ENCODE results near the gene KIRREL1.

Gene KIRREL1

GRCh38 chr1:158017800-158018595 lies 24.6 kb downstream of the KIRREL1 start:
- in situ Hi-C loops (cut with HindIII; ENCODE audit: low pct_unique_long_range_greater_than_20kb, low sequenced_read_pairs), result no loop called here
- DNase-seq (ENCODE audit: low read depth in 1 of 2, low spot score in 1 of 2), result peak in 1 of 2 experiments; percentile 18
- TF ChIP-seq JUND (IDR thresholded peaks at IDR 0.05; ENCODE audit: low read depth), result no peak

GRCh38 chr1:158019171-158019868 lies 25.9 kb downstream of the KIRREL1 start:
- in situ Hi-C loops (cut with HindIII; ENCODE audit: low pct_unique_long_range_greater_than_20kb, low sequenced_read_pairs), result no loop called here
- TF ChIP-seq JUND (IDR thresholded peaks at IDR 0.05; ENCODE audit: low read depth), result no peak
- peak; percentile 45 to 90 for DNase-seq (ENCODE audit: low read depth in 1 of 2, low spot score in 1 of 2)

GRCh38 chr1:158020259-158020885 lies 26.9 kb downstream of the KIRREL1 start:
- in situ Hi-C loops (cut with HindIII; ENCODE audit: low pct_unique_long_range_greater_than_20kb, low sequenced_read_pairs), result no loop called here
- no peak for DNase-seq (ENCODE audit: low read depth in 1 of 2, low spot score in 1 of 2)
- no peak for TF ChIP-seq JUND (IDR thresholded peaks at IDR 0.05; ENCODE audit: low read depth)

GRCh38 chr1:158020886-158021620 lies 27.6 kb downstream of the KIRREL1 start:
- no peak for DNase-seq (ENCODE audit: low read depth in 1 of 2, low spot score in 1 of 2)
- no peak for TF ChIP-seq JUND (IDR thresholded peaks at IDR 0.05; ENCODE audit: low read depth)
- in situ Hi-C loops (cut with HindIII; ENCODE audit: low pct_unique_long_range_greater_than_20kb, low sequenced_read_pairs), result no loop called here

- TF ChIP-seq JUND (IDR thresholded peaks at IDR 0.05; ENCODE audit: low read depth), result no peak
- no peak for DNase-seq (ENCODE audit: low read depth in 1 of 2, low spot score in 1 of 2)
- in situ Hi-C loops (cut with HindIII; ENCODE audit: low pct_unique_long_range_greater_than_20kb, low sequenced_read_pairs), result no loop called here
Observed at GRCh38 chr1:158021721-158022120, 28.3 kb downstream of the KIRREL1 start.

GRCh38 chr1:158022554-158023312 lies 29.3 kb downstream of the KIRREL1 start:
- in situ Hi-C loops (cut with HindIII; ENCODE audit: low pct_unique_long_range_greater_than_20kb, low sequenced_read_pairs), result no loop called here
- TF ChIP-seq JUND (IDR thresholded peaks at IDR 0.05; ENCODE audit: low read depth), result no peak
- no peak for DNase-seq (ENCODE audit: low read depth in 1 of 2, low spot score in 1 of 2)

GRCh38 chr1:158024737-158025136 lies 31.3 kb downstream of the KIRREL1 start:
- no peak for TF ChIP-seq JUND (IDR thresholded peaks at IDR 0.05; ENCODE audit: low read depth)

GRCh38 chr1:158025576-158026230 lies 32.3 kb downstream of the KIRREL1 start:
- no peak for TF ChIP-seq JUND (IDR thresholded peaks at IDR 0.05; ENCODE audit: low read depth)
- no peak for DNase-seq (ENCODE audit: low read depth in 1 of 2, low spot score in 1 of 2)
- in situ Hi-C loops (cut with HindIII; ENCODE audit: low pct_unique_long_range_greater_than_20kb, low sequenced_read_pairs), result no loop called here

More at GRCh38 chr1:158024737-158025136, 31.3 kb downstream of the KIRREL1 start:
- in situ Hi-C loops (cut with HindIII; ENCODE audit: low pct_unique_long_range_greater_than_20kb, low sequenced_read_pairs), result no loop called here
- no peak for DNase-seq (ENCODE audit: low read depth in 1 of 2, low spot score in 1 of 2)

GRCh38 chr1:158026651-158027050 lies 33.2 kb downstream of the KIRREL1 start:
- in situ Hi-C loops (cut with HindIII; ENCODE audit: low pct_unique_long_range_greater_than_20kb, low sequenced_read_pairs), result no loop called here
- DNase-seq (ENCODE audit: low read depth in 1 of 2, low spot score in 1 of 2), result no peak
- TF ChIP-seq JUND (IDR thresholded peaks at IDR 0.05; ENCODE audit: low read depth), result no peak

- TF ChIP-seq JUND (IDR thresholded peaks at IDR 0.05; ENCODE audit: low read depth), result no peak
- in situ Hi-C loops (cut with HindIII; ENCODE audit: low pct_unique_long_range_greater_than_20kb, low sequenced_read_pairs), result no loop called here
Observed at GRCh38 chr1:158027508-158027907, 34.1 kb downstream of the KIRREL1 start.

GRCh38 chr1:158028969-158029368 lies 35.5 kb downstream of the KIRREL1 start:
- in situ Hi-C loops (cut with HindIII; ENCODE audit: low pct_unique_long_range_greater_than_20kb, low sequenced_read_pairs), result no loop called here
- TF ChIP-seq JUND (IDR thresholded peaks at IDR 0.05; ENCODE audit: low read depth), result peak; percentile 73

More at GRCh38 chr1:158027508-158027907, 34.1 kb downstream of the KIRREL1 start:
- no peak for DNase-seq (ENCODE audit: low read depth in 1 of 2, low spot score in 1 of 2)

More at GRCh38 chr1:158028969-158029368, 35.5 kb downstream of the KIRREL1 start:
- peak in 1 of 2 experiments; percentile 80 for DNase-seq (ENCODE audit: low read depth in 1 of 2, low spot score in 1 of 2)

Data from T47D (cell line).